HG03521 (cell line): Measurements from ENCODE around the gene ZNF710.

Experiments
- ATAC-seq: cut with Tn5 transposase; IDR thresholded peaks from one replicate; pipeline ENCODE4 v1.9.1; 2021; ENCODE audit warnings: mild to moderate bottlenecking, moderate library complexity; ENCODE audit not compliant: unreplicated experiment

The ZNF710 gene

DNA sequence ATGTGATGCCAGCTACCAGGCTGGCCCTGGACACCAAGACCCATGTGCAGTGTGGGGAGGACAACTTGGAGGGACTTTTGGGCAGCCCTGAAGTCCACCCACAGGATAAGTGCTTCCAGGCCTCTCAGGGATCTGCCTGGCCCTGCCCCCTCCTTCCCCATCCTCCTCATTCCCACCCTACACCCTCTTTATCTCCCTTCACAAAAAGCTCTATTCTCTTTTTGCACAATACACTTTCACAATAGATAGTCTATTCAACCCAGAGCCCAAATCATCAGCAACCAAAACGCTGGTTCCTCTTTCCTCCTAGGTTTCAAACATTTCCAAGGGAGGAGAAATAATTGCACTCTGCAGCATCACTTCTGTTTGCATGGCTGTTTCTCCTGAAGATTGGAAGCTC is 7.8 kb upstream of the ZNF710 start:
- ATAC-seq, result no peak

DNA sequence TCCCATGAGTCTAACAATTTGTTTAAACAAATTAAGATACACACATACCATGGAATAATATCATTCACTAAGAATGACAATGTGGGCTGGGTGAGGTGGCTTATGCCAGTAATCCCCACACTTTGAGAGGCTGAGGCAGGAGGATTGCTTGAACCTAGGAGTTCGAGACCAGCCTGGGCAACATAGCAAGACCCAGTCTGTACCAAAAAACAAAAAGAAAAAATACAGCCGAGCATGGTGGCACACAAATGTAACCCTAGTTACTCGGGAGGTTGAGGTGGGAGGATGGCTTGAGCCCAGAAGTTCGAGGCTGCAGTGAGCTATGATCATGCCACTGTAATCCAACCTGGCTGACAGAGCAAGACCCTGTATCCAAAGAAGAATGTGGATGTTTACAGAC is 4.0 kb upstream of the ZNF710 start:
- no peak for ATAC-seq

DNA sequence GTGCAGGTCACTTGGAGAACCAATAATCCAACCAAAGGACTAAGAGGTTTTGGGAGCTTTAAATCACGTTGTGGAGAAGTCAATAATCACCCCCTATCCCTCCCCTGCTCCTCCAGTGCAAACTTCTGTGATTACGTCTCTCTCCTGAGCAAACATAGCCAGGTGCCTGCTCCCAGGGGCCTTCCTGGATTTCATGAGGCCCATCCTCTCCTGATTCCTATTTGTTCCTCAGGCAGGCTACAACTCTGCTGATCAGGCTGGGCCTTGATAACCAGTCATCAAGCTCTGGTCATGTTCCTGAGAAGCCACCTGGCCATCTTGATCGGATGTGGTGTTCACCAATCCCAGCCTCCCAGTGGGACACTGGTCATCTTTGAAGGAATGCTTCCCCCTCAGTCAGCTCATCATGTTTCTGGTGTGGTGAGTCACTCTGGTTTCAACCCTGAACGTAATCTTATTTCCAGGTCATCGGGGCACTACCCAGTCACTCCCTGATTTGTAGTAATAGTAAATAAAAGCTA is 2.9 kb upstream of the ZNF710 start:
- no peak for ATAC-seq

- ATAC-seq, result no peak
Measured at GRCh38 chr15:89998923-89999675, 2.0 kb upstream of the ZNF710 start.

GRCh38 chr15:89999676-90000185 is 1.4 kb upstream of the ZNF710 start:
- no peak for ATAC-seq

GRCh38 chr15:90000186-90001001 is 730 bp upstream of the ZNF710 start:
- no peak for ATAC-seq

GRCh38 chr15:90001683-90002427 is 731 bp downstream of the ZNF710 start:
- peak; percentile 41 for ATAC-seq

GRCh38 chr15:90002428-90002844 is 1.3 kb downstream of the ZNF710 start:
- no peak for ATAC-seq

GRCh38 chr15:90003736-90004135 is 2.6 kb downstream of the ZNF710 start:
- no peak for ATAC-seq

- ATAC-seq, result no peak
Measured at GRCh38 chr15:90004252-90004651, 3.1 kb downstream of the ZNF710 start.

DNA sequence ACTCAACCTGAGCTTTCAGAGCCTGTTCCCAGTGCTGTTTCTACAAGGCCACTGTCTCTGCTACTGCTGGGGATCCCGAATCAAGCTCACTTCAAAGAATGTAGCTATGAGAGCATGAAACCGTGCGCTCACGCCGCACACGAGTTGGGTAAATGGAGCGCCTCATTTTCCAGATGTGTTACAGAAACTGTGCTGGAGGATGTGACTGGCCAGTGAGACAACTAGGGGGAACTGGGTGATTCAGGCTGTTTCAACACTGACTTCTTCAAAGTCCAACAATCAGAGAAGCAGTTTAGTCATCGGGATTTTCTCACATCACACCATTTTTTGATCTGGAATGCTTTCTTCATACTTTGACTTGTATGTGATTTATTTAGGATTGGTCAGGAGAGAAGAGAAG is 3.5 kb downstream of the ZNF710 start:
- no peak for ATAC-seq

GRCh38 chr15:90006217-90007075 is 5.3 kb downstream of the ZNF710 start:
- no peak for ATAC-seq

- ATAC-seq, result no peak
Measured at GRCh38 chr15:90007076-90007460, 5.9 kb downstream of the ZNF710 start.

GRCh38 chr15:90008607-90009006 is 7.5 kb downstream of the ZNF710 start:
- ATAC-seq, result no peak

- no peak for ATAC-seq
Measured at GRCh38 chr15:90009301-90010022, 8.3 kb downstream of the ZNF710 start.

DNA sequence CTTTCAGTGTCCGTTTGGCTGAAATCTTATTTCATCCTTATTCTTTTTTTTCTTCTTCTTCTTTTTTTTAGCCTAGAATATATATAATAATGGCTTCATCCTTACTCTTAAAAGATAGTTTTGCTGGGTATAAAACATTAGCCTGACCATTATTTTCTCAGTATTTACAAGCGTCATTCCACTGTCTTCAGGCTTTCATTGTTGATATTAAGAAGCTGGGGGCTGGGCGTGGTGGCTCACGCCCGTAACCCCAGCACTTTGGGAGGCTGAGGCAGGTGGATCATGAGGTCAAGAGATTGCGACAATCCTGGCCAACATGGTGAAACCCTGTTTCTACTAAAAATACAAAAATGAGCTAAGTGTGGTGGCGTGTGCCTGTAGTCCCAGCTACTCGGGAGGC is 10.6 kb downstream of the ZNF710 start:
- no peak for ATAC-seq

DNA sequence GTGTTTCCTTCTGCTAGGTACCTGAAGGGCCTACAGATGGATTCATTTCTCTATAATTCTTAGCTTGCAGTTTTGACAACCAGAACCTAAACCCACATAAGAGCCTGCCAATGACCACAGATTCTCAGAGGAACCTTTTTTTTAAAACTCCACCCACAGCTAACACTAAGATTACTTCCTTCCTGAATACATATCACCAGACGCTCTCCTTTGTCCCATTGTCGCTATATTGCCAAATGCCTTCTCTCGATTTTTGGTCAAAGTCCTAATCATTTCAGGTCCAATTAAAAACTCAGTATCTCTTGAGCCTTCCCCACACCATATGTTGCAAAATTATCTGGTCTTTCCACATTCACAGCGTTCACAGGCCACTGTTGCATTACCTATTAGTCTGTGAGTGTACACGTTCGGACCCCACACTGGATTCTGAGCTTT is 12.4 kb downstream of the ZNF710 start:
- ATAC-seq, result no peak

DNA sequence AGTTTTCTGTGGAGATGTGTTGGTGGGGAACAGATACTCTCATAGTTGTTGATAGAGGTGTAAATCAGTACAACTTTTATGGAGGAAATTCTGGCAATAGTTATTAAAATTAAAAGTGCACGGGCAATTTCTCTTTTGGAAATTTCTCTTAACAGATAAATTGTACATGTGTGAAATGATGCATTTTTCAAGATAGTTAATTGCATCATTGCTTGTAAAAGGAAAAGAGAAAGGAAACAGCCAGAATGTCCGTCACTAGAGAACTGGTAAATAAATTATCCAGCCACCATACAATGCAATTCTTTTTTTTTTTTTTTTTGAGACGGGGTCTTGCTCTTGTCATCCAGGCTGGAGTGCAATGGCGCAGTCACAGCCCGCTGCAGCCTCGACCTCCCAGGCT is 14.2 kb downstream of the ZNF710 start:
- ATAC-seq, result no peak

- ATAC-seq, result no peak
Measured at GRCh38 chr15:90015749-90016148, 14.6 kb downstream of the ZNF710 start.

GRCh38 chr15:90016721-90017120 is 15.6 kb downstream of the ZNF710 start:
- ATAC-seq, result no peak
